Mesenchymal stem cell (in vitro differentiated cells and primary cell): Measurements from ENCODE around the gene ZCCHC9. TPM values are rescaled to one million over a fixed set of nuclear protein-coding genes. Genes with fewer than 3 reads are reported as not detected.

Experiments
- DNase-seq: peaks from one replicate; pipeline ENCODE4 v3.0.0-alpha.2; 2013
- H2AFZ ChIP-seq: one replicate; pipeline ENCODE4 v1.6.1; 2013; ENCODE audit warnings: low read depth, mild to moderate bottlenecking, control low read depth, inconsistent platforms, low read length, moderate library complexity
- H2AK5ac ChIP-seq: 2 replicates; pipeline ENCODE4 v1.6.1; 2013; ENCODE audit warnings: low read length, moderate library complexity, mild to moderate bottlenecking, inconsistent platforms; ENCODE audit not compliant: severe bottlenecking
- H2BK120ac ChIP-seq: one replicate; pipeline ENCODE4 v1.6.1; 2013; ENCODE audit warnings: low read depth, mild to moderate bottlenecking, inconsistent platforms, low read length, moderate library complexity
- H2BK12ac ChIP-seq, 2 experiments: one replicate each; pipeline ENCODE4 v1.6.1; 2013; ENCODE audit warnings: inconsistent platforms in 2 of 2, low read length in 2 of 2, mild to moderate bottlenecking in 2 of 2, moderate library complexity in 2 of 2, control low read depth in 1 of 2
- H2BK15ac ChIP-seq: one replicate; pipeline ENCODE4 v1.6.1; 2013; ENCODE audit warnings: mild to moderate bottlenecking, low read depth, inconsistent platforms; ENCODE audit not compliant: poor library complexity, severe bottlenecking
- H2BK5ac ChIP-seq: 2 replicates; pipeline ENCODE4 v1.6.1; 2013; ENCODE audit warnings: low read depth, mild to moderate bottlenecking, low read length, control low read depth, inconsistent platforms; ENCODE audit not compliant: poor library complexity, severe bottlenecking
- H3K14ac ChIP-seq, 2 experiments: one replicate each; pipeline ENCODE4 v1.6.1; 2013; ENCODE audit warnings: inconsistent platforms in 2 of 2, low read length in 2 of 2, control low read depth in 1 of 2, mild to moderate bottlenecking in 1 of 2, moderate library complexity in 1 of 2
- H3K18ac ChIP-seq, 2 experiments: one replicate each; pipeline ENCODE4 v1.6.1; 2013; ENCODE audit warnings: inconsistent platforms in 2 of 2, low read length in 2 of 2, control low read depth in 1 of 2, low read depth in 1 of 2, mild to moderate bottlenecking in 1 of 2
- H3K23ac ChIP-seq, 2 experiments: one replicate each; pipeline ENCODE4 v1.6.1; 2013; ENCODE audit warnings: inconsistent platforms in 2 of 2, low read length in 2 of 2, mild to moderate bottlenecking in 2 of 2, moderate library complexity in 2 of 2, control low read depth in 1 of 2
- H3K27ac ChIP-seq: 2 replicates; pipeline ENCODE4 v1.5.1; 2013; ENCODE audit warnings: mild to moderate bottlenecking, moderate library complexity, low read length, control low read depth, inconsistent platforms; ENCODE audit not compliant: poor library complexity, severe bottlenecking
- H3K27me3 ChIP-seq, 2 experiments: 2 replicates each; pipeline versions ENCODE4 v1.6.1 to v1.7.0; 2013; ENCODE audit warnings: low read length in 2 of 2, mild to moderate bottlenecking in 2 of 2, moderate library complexity in 2 of 2, control low read depth in 1 of 2, inconsistent platforms in 1 of 2; ENCODE audit not compliant: control insufficient read depth in 1 of 2, insufficient read depth in 1 of 2
- H3K36me3 ChIP-seq, 2 experiments: 2 replicates each; pipeline versions ENCODE4 v1.6.1 to v1.7.0; 2013; ENCODE audit warnings: low read length in 2 of 2, control low read depth in 1 of 2, inconsistent platforms in 1 of 2, low read depth in 1 of 2, mild to moderate bottlenecking in 1 of 2; ENCODE audit not compliant: insufficient read depth in 2 of 2, control insufficient read depth in 1 of 2
- H3K4ac ChIP-seq, 2 experiments: one replicate each; pipeline ENCODE4 v1.6.1; 2013; ENCODE audit warnings: inconsistent platforms in 2 of 2, low read length in 2 of 2, mild to moderate bottlenecking in 2 of 2, moderate library complexity in 2 of 2, control low read depth in 1 of 2, low read depth in 1 of 2
- H3K4me1 ChIP-seq: 2 replicates; pipeline ENCODE4 v1.6.1; 2013; ENCODE audit warnings: low read depth, low read length, control low read depth; ENCODE audit not compliant: control insufficient read depth, insufficient read depth
- H3K4me2 ChIP-seq: 2 replicates; pipeline ENCODE4 v1.6.1; 2013; ENCODE audit warnings: low read length, mild to moderate bottlenecking, inconsistent platforms; ENCODE audit not compliant: poor library complexity, severe bottlenecking
- H3K4me3 ChIP-seq, 2 experiments: 2 replicates each; pipeline versions ENCODE4 v1.5.1 to v1.7.0; 2013; ENCODE audit warnings: low read length in 2 of 2, mild to moderate bottlenecking in 2 of 2, control low read depth in 1 of 2, low read depth in 1 of 2; ENCODE audit not compliant: insufficient read depth in 1 of 2
- H3K79me1 ChIP-seq: replicated peaks from 2 replicates; pipeline ENCODE4 v1.6.1; 2013; ENCODE audit warnings: mild to moderate bottlenecking, control low read depth, low read length, inconsistent platforms; ENCODE audit not compliant: poor library complexity, severe bottlenecking
- H3K9ac ChIP-seq: 2 replicates; pipeline ENCODE4 v1.7.0; 2013; ENCODE audit warnings: mild to moderate bottlenecking, low read length, moderate library complexity
- H3K9me3 ChIP-seq: 2 replicates; pipeline ENCODE4 v1.7.0; 2013; ENCODE audit warnings: mild to moderate bottlenecking, low read length; ENCODE audit not compliant: control insufficient read depth
- H4K8ac ChIP-seq: one replicate; pipeline ENCODE4 v1.6.1; 2013; ENCODE audit warnings: inconsistent platforms, mild to moderate bottlenecking, low read length, moderate library complexity
- H4K91ac ChIP-seq: one replicate; pipeline ENCODE4 v1.6.1; 2013; ENCODE audit warnings: mild to moderate bottlenecking, low read length, inconsistent platforms
- WGBS: methylation state at CpG from one replicate; pipeline ENCODE4 v1.1.7; 2013; ENCODE audit warnings: mixed read lengths; 5-methylcytosine and 5-hydroxymethylcytosine counted together
- polyA plus RNA-seq, 2 experiments: library from polyadenylated mRNA; stranded (reverse); fragments of 200-250 nt; gene quantifications; one replicate each; pipeline ENCODE4 v1.2.3, GENCODE V29; 2013

The ZCCHC9 gene, protein sequence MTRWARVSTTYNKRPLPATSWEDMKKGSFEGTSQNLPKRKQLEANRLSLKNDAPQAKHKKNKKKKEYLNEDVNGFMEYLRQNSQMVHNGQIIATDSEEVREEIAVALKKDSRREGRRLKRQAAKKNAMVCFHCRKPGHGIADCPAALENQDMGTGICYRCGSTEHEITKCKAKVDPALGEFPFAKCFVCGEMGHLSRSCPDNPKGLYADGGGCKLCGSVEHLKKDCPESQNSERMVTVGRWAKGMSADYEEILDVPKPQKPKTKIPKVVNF
- polyA plus RNA-seq (2013, experiment 1 of 2), result 48.8 TPM
- polyA plus RNA-seq (2013, experiment 2 of 2), result 47.8 TPM

DNA sequence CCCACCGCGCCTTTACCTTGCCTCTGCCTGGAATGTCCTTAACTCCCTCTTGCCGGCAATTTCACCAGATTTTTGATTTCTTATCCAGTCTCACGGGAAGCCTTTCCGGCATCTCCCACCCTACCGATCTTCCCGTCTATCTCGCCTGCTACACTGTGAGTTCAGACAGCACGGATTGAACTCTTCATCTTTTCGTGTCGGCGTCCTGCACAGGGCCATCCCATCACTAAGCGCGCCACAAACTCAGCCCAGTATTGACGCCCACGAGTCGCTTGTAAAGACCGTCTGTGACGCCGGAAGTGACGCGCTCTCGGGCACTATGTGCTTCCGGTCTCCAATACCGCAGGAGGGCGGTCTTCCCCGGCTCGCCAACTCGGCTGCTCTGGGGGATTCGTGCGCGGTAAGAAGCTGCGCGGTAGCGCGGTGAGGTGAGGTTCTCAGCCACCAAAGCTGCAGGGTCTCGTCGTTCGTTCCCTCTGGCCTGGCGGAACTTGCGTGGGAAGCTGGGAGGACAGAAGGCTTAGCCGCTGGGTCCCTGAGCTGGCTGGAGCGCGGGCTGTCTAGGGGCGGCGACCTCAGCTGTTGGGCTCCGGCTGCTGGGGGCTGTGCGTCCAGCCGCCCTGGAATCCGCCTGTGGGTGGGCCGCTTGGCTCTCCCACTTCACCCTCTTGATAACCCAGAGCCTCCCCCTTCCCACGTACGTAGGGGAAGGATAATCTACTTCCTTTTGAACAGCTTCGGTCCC, at the start of gene ZCCHC9:
ZCCHC9 (plus strand) TSS at position 317 of the 745 bp plus-strand sequence. CDS start 3,171 bp downstream, outside the sequence.
- H2BK12ac ChIP-seq, result no peak within 1 kb of the TSS
- H2BK120ac ChIP-seq, result no peak within 1 kb of the TSS
- H3K14ac ChIP-seq, result peak within 1 kb of the TSS in 1 of 2 experiments; percentile 100
- peak within 1 kb of the TSS; percentile 62 to 100 for H3K18ac ChIP-seq
- peak within 1 kb of the TSS; percentile 97 for H4K8ac ChIP-seq
- H3K9ac ChIP-seq, result peak within 1 kb of the TSS; percentile 98
- H2BK15ac ChIP-seq, result no peak within 1 kb of the TSS
- peaks cover 25% of the 10 kb centered on the region for H3K79me1 ChIP-seq
- peak within 1 kb of the TSS; percentile 76 for H2BK5ac ChIP-seq
- peaks cover 9% of the 10 kb centered on the region for H3K4me1 ChIP-seq
- H3K9me3 ChIP-seq, result no peaks in the 10 kb centered on the region
- no peaks in the 10 kb centered on the region for H3K27me3 ChIP-seq
- peak within 1 kb of the TSS; percentile 91 to 97 for H3K4me3 ChIP-seq
- peak within 1 kb of the TSS; percentile 67 for H4K91ac ChIP-seq
- WGBS, result under 1% methylated on average over 53 of the region's 54 CpGs
- peak within 1 kb of the TSS; percentile 87 for H3K27ac ChIP-seq
- H3K36me3 ChIP-seq, result peaks cover 5 to 18% of the 10 kb centered on the region in 2 experiments
- H3K4me2 ChIP-seq, result peak within 1 kb of the TSS; percentile 73
- H2AK5ac ChIP-seq, result no peak within 1 kb of the TSS
- H3K23ac ChIP-seq, result peak within 1 kb of the TSS in 1 of 2 experiments; percentile 97
- H2AFZ ChIP-seq, result peak within 1 kb of the TSS; percentile 95
- peak within 1 kb of the TSS; percentile 93 to 99 for H3K4ac ChIP-seq
- DNase-seq, result peak; percentile 97

DNA sequence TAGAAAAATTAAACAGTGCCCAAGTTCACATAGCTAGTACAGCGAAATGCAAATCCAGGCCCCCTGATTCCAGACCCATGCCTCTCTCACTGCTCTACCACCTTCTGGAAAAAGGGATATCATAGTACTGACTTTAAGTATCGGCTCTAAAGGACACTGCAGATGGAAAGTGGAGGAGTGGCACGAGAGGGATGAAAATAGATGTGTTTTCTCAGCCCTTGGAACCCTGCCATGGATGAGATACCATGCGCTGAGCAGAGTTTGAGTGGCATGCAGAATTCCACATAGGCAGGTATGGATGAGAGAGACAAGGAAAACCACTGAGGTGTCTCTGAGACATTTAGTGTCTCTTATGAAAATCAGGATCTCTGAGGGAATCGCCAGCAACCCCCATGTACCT, 49.5 kb upstream of the ZCCHC9 start:
- Histone ChIP-seq H3K4ac (no peak overlapping the region), H3K79me1 (peaks cover 21% of the 10 kb centered on the region), H2AK5ac (no peak overlapping the region), H3K18ac (no peak overlapping the region), H3K4me1 (no peaks in the 10 kb centered on the region), H3K4me2 (no peak overlapping the region), H2BK15ac (no peak overlapping the region), H3K9me3 (no peaks in the 10 kb centered on the region), H3K4me3 (no peak overlapping the region), H4K91ac (no peak overlapping the region), H2BK120ac (no peak overlapping the region), H3K27ac (no peak overlapping the region), H3K23ac (no peak overlapping the region), H2BK12ac (no peak overlapping the region), H3K36me3 (peaks cover 7 to 9% of the 10 kb centered on the region in 2 experiments), H2AFZ (no peak overlapping the region), H3K14ac (no peak overlapping the region), H3K9ac (no peak overlapping the region), H4K8ac (no peak overlapping the region), H3K27me3 (no peaks in the 10 kb centered on the region), H2BK5ac (no peak overlapping the region)
- no peak for DNase-seq
- WGBS, result 97% methylated on average over 5 of the region's 5 CpGs

DNA sequence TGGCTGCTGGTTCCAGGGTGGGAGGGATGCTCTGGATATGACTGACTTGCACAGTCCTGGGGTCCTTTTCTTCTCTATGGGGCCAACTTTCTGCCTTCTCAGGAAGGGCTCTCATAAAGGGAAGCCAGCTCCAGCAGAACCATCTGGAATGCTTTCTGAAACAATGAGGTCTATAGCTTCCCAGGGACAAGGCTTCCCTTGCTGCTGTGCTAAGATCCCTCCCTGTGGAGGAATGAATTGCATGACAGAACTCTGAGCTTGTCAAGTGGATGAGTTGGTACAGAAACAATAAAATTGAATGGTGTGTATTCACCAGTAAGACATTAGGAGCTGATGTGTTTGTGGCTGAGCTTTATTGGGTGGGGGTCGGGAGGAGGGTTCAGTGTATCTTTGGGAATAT, 48.5 kb upstream of the ZCCHC9 start:
- Histone ChIP-seq H3K4me3 (no peak overlapping the region), H3K9ac (no peak overlapping the region), H3K9me3 (no peaks in the 10 kb centered on the region), H2BK120ac (no peak overlapping the region), H3K14ac (no peak overlapping the region), H2AK5ac (no peak overlapping the region), H3K79me1 (peaks cover 21% of the 10 kb centered on the region), H3K27ac (no peak overlapping the region), H2AFZ (no peak overlapping the region), H4K91ac (no peak overlapping the region), H4K8ac (no peak overlapping the region), H3K18ac (no peak overlapping the region), H3K4ac (no peak overlapping the region), H3K36me3 (peaks cover 7 to 9% of the 10 kb centered on the region in 2 experiments), H2BK5ac (no peak overlapping the region), H2BK15ac (no peak overlapping the region), H3K27me3 (no peaks in the 10 kb centered on the region), H2BK12ac (no peak overlapping the region), H3K4me2 (no peak overlapping the region), H3K23ac (no peak overlapping the region), H3K4me1 (no peaks in the 10 kb centered on the region)
- no peak for DNase-seq
- WGBS, result no CpG with 5 or more reads among the region's 1 CpG

DNA sequence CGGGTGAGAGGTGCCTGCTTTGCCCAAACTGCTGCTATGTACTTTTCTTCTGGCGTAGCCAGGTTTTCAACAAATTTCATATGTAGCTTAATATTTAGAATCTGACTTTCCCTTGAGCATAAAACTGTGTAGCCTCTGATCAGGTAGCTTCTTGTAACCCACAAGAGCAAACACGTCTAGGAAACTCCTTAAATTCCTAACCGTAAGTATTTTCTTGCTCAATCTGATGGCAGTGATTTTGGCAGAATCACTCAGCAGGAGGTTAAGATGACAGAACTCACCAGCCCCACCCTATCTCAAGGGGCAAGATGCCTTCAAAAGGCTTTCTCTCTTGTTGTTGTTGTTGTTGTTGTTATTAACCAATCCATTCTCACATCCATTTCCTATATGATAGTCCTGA, 47.5 kb upstream of the ZCCHC9 start:
- H3K4ac ChIP-seq, result no peak overlapping the region
- 95% methylated on average over 4 of the region's 4 CpGs for WGBS

More for the DNA sequence above, 47.5 kb upstream of the ZCCHC9 start:
- Histone ChIP-seq H2BK12ac (no peak overlapping the region), H2BK120ac (no peak overlapping the region), H4K8ac (no peak overlapping the region), H3K4me2 (no peak overlapping the region), H3K27ac (no peak overlapping the region), H3K9me3 (no peaks in the 10 kb centered on the region), H2AFZ (no peak overlapping the region), H4K91ac (no peak overlapping the region), H3K27me3 (no peaks in the 10 kb centered on the region), H3K4me1 (no peaks in the 10 kb centered on the region), H3K4me3 (no peak overlapping the region), H3K18ac (no peak overlapping the region), H3K36me3 (peaks cover 9 to 11% of the 10 kb centered on the region in 2 experiments), H3K79me1 (peaks cover 25% of the 10 kb centered on the region), H2AK5ac (no peak overlapping the region), H2BK15ac (no peak overlapping the region), H3K9ac (no peak overlapping the region), H2BK5ac (no peak overlapping the region), H3K14ac (no peak overlapping the region), H3K23ac (no peak overlapping the region)
- DNase-seq, result no peak
